Endothelial cell of umbilical vein (primary cell): ENCODE data around the gene CPA4.

Experiments used
- CTCF ChIP-seq, 2 donors: IDR thresholded peaks; 1 replicate in 1 of 2; 2 replicates in 1 of 2; pipeline ENCODE4 v1.5.1; 2011; ENCODE audit warnings: low read length in 2 of 2, mild to moderate bottlenecking in 2 of 2, moderate library complexity in 2 of 2, control low read depth in 1 of 2, inconsistent platforms in 1 of 2, low read depth in 1 of 2; ENCODE audit not compliant: insufficient read depth in 1 of 2; ENCODE audit errors: extremely low read depth in 1 of 2
- POLR2AphosphoS5 ChIP-seq: IDR thresholded peaks from 2 replicates; pipeline ENCODE4 v1.6.1; 2012; ENCODE audit warnings: low read depth, mild to moderate bottlenecking, control low read depth, low read length, moderate library complexity; ENCODE audit not compliant: insufficient read depth

DNA sequence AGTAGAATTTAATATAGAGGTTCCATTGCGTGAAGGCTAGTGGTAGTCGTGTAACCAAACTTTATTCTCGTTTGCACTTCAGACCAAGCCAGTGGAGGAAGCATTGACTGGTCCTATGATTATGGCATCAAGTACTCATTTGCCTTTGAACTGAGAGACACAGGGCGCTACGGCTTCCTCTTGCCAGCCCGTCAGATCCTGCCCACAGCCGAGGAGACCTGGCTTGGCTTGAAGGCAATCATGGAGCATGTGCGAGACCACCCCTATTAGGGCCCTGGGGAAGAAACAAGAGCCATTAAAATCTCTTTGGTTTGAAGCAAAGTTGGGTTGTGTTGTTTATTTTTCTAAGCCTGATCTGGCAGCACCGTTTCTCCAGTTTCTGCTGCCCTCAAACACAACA lies 3.5 kb upstream of the CPA4 start:
- no peak for TF ChIP-seq CTCF (IDR thresholded peaks at IDR 0.05; ENCODE audit: extremely low read depth in 1 of 2, insufficient read depth in 1 of 2, low read depth in 1 of 2, low read length in 2 of 2)
- no peak for TF ChIP-seq POLR2AphosphoS5
